ENCODE results near the gene GSDME. TPM values are rescaled to one million over a fixed set of nuclear protein-coding genes. Genes with fewer than 3 reads are reported as not detected.

The GSDME gene
- 5.8 TPM for polyA plus RNA-seq (2012; ENCODE audit: insufficient read depth, insufficient read length, low read depth)

GRCh38 chr7:24757353-24758275, at the start of gene GSDME:
GSDME (minus strand) TSS chr7:24757464; CDS start chr7:24749774, 7,690 bp downstream.
- TF ChIP-seq CTCF (IDR thresholded peaks at IDR 0.05; ENCODE audit: low read depth, low read length) = no peak
- no peaks in the 10 kb centered on the region for H3K36me3 ChIP-seq
- peak within 1 kb of the TSS; percentile 65 for H3K4me3 ChIP-seq (ENCODE audit: low read depth, low read length)
- no peaks in the 10 kb centered on the region for H3K9me3 ChIP-seq
- peaks cover 4% of the 10 kb centered on the region; the same call in 1 of the 2 replicates for H3K4me1 ChIP-seq
- peaks cover 10% of the 10 kb centered on the region for H3K27me3 ChIP-seq
- DNase-seq = peak; percentile 54

GRCh38 chr7:24802300-24802699, 45.0 kb upstream of the GSDME start:
- Histone ChIP-seq H3K27me3 (no peaks in the 10 kb centered on the region), H3K9me3 (no peaks in the 10 kb centered on the region), H3K4me3 (ENCODE audit: low read depth, low read length) (no peak overlapping the region), H3K4me1 (no peaks in the 10 kb centered on the region), H3K36me3 (peaks cover 38% of the 10 kb centered on the region)
- DNase-seq = no peak
- no peak for TF ChIP-seq CTCF (IDR thresholded peaks at IDR 0.05; ENCODE audit: low read depth, low read length)

GRCh38 chr7:24801883-24802282, 44.6 kb upstream of the GSDME start:
- Histone ChIP-seq H3K36me3 (peaks cover 34% of the 10 kb centered on the region), H3K9me3 (no peaks in the 10 kb centered on the region)
- TF ChIP-seq CTCF (IDR thresholded peaks at IDR 0.05; ENCODE audit: low read depth, low read length) = no peak

GRCh38 chr7:24800667-24801066, 43.4 kb upstream of the GSDME start:
- Histone ChIP-seq H3K4me3 (ENCODE audit: low read depth, low read length) (no peak overlapping the region), H3K4me1 (no peaks in the 10 kb centered on the region), H3K9me3 (no peaks in the 10 kb centered on the region), H3K27me3 (no peaks in the 10 kb centered on the region), H3K36me3 (peaks cover 30% of the 10 kb centered on the region)
- no peak for DNase-seq
- no peak for TF ChIP-seq CTCF (IDR thresholded peaks at IDR 0.05; ENCODE audit: low read depth, low read length)

More at GRCh38 chr7:24801883-24802282, 44.6 kb upstream of the GSDME start:
- H3K4me1 ChIP-seq = no peaks in the 10 kb centered on the region
- no peak overlapping the region for H3K4me3 ChIP-seq (ENCODE audit: low read depth, low read length)
- no peaks in the 10 kb centered on the region for H3K27me3 ChIP-seq
- no peak for DNase-seq

GRCh38 chr7:24800073-24800472, 42.8 kb upstream of the GSDME start:
- Histone ChIP-seq H3K4me3 (ENCODE audit: low read depth, low read length) (no peak overlapping the region), H3K4me1 (no peaks in the 10 kb centered on the region), H3K9me3 (no peaks in the 10 kb centered on the region), H3K27me3 (no peaks in the 10 kb centered on the region), H3K36me3 (peaks cover 29% of the 10 kb centered on the region)
- no peak for TF ChIP-seq CTCF (IDR thresholded peaks at IDR 0.05; ENCODE audit: low read depth, low read length)
- DNase-seq = no peak

- peaks cover 27% of the 10 kb centered on the region for H3K36me3 ChIP-seq
- no peak for TF ChIP-seq CTCF (IDR thresholded peaks at IDR 0.05; ENCODE audit: low read depth, low read length)
- no peak overlapping the region for H3K4me3 ChIP-seq (ENCODE audit: low read depth, low read length)
- H3K27me3 ChIP-seq = no peaks in the 10 kb centered on the region
- no peaks in the 10 kb centered on the region for H3K9me3 ChIP-seq
- DNase-seq = no peak
- H3K4me1 ChIP-seq = no peaks in the 10 kb centered on the region
Measured at GRCh38 chr7:24799506-24799905, 42.2 kb upstream of the GSDME start.
